Calu3 (cell line): ENCODE results near the gene NLK. TPM values are rescaled to one million over a fixed set of nuclear protein-coding genes. Genes with fewer than 3 reads are reported as not detected.
"Not testable (repeated sequence)": the region's sequence is repeated elsewhere in the genome, so short reads cannot be mapped to it uniquely, and the experiment has no call there.

Experiments used
- BruUV-seq: library from RNA; stranded (reverse); fragments of 400-500 nt; replicated peaks from 2 replicates; lab custom pipeline; 2021; lab: Mats Ljungman, UMichigan
- CTCF ChIA-PET: fragments of 300-600 bp; sonication (Branson Sonifier 250); formaldehyde crosslinking; loops from one replicate; lab custom pipeline; 2022; ENCODE audit warnings: antibody characterized with exemption; lab: Charles Lee
- DNase-seq: peaks from one replicate; pipeline ENCODE4 v3.0.0; 2022
- H3K27ac Mint-ChIP-seq: one replicate; pipeline ENCODE4 v1.8.0; 2022; ENCODE audit warnings: mixed read lengths; ENCODE audit not compliant: unreplicated experiment
- H3K27me3 Mint-ChIP-seq: one replicate; pipeline ENCODE4 v1.8.0; 2022; ENCODE audit warnings: mixed read lengths; ENCODE audit not compliant: unreplicated experiment
- H3K36me3 Mint-ChIP-seq: one replicate; pipeline ENCODE4 v1.8.0; 2022; ENCODE audit warnings: mild to moderate bottlenecking, moderate library complexity, mixed read lengths; ENCODE audit not compliant: insufficient read depth, unreplicated experiment
- H3K4me1 Mint-ChIP-seq: one replicate; pipeline ENCODE4 v1.8.0; 2022; ENCODE audit warnings: mild to moderate bottlenecking, low read depth, mixed read lengths; ENCODE audit not compliant: unreplicated experiment
- H3K4me3 Mint-ChIP-seq: one replicate; pipeline ENCODE4 v1.8.0; 2022; ENCODE audit warnings: mild to moderate bottlenecking, low read depth, moderate library complexity, mixed read lengths; ENCODE audit not compliant: unreplicated experiment
- H3K9me3 Mint-ChIP-seq: one replicate; pipeline ENCODE4 v1.8.0; 2022; ENCODE audit warnings: low read depth, mixed read lengths; ENCODE audit not compliant: unreplicated experiment
- intact Hi-C: fragments of 100-400 bp; cut with micrococcal nuclease; formaldehyde crosslinking; loops from one replicate; pipeline ENCODE4 v1.10.0; 2022; ENCODE audit not compliant: unreplicated experiment
- total RNA-seq: library from RNA; stranded (reverse); gene quantifications from 2 replicates; pipeline ENCODE4 v1.2.3, GENCODE V29; 2022
- TF ChIP-seq, protein P1 (sequence below): fragments of 200-600 bp; IDR thresholded peaks from one replicate; pipeline ENCODE4 v1.8.0; 2022; ENCODE audit warnings: antibody characterized with exemption; ENCODE audit not compliant: unreplicated experiment

Gene NLK
- total RNA-seq, 1 experiment from 2014 or later, result 20.4 TPM

GRCh38 chr17:28151001-28151400 lies 108.5 kb downstream of the NLK start:
- Mint-ChIP-seq H3K27ac (no peak overlapping the region), H3K27me3 (no peaks in the 10 kb centered on the region), H3K36me3 (peaks cover 7% of the 10 kb centered on the region), H3K4me1 (no peaks in the 10 kb centered on the region), H3K4me3 (no peak overlapping the region), H3K9me3 (no peaks in the 10 kb centered on the region)
- DNase-seq, result no peak
- TF ChIP-seq, protein P1, sequence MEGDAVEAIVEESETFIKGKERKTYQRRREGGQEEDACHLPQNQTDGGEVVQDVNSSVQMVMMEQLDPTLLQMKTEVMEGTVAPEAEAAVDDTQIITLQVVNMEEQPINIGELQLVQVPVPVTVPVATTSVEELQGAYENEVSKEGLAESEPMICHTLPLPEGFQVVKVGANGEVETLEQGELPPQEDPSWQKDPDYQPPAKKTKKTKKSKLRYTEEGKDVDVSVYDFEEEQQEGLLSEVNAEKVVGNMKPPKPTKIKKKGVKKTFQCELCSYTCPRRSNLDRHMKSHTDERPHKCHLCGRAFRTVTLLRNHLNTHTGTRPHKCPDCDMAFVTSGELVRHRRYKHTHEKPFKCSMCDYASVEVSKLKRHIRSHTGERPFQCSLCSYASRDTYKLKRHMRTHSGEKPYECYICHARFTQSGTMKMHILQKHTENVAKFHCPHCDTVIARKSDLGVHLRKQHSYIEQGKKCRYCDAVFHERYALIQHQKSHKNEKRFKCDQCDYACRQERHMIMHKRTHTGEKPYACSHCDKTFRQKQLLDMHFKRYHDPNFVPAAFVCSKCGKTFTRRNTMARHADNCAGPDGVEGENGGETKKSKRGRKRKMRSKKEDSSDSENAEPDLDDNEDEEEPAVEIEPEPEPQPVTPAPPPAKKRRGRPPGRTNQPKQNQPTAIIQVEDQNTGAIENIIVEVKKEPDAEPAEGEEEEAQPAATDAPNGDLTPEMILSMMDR, result no peak
- CTCF ChIA-PET, result interaction anchor here (0.5 to 0.9 kb wide), 2 partner anchors 87 to 99 kb away, joined by 3 read pairs; no protein-coding TSS in a partner anchor
- no TSS peak for BruUV-seq
- intact Hi-C loops, result no loop called here

DNA sequence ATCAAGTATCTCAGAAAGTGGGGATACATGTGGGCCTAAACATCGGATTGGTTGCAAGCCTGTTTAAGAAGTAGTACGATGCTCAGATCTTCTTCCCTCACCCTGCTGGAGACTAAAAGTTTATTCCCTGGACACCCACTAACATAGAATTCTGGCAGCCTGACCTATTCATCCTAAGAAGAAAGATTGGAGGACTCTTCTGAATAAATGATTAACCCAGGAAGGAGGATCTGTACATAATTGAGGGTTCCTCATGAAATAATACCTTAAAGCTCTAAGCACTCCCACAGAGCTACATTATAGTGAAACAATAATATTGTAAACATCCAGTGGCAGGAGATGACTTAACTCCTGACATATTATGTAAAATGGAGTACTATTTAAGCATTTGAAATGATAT lies 111.7 kb downstream of the NLK start:
- no peaks in the 10 kb centered on the region for H3K9me3 Mint-ChIP-seq
- no peaks in the 10 kb centered on the region for H3K27me3 Mint-ChIP-seq
- H3K36me3 Mint-ChIP-seq, result no peaks in the 10 kb centered on the region
- intact Hi-C loops, result no loop called here
- H3K27ac Mint-ChIP-seq, result no peak overlapping the region
- no peak overlapping the region for H3K4me3 Mint-ChIP-seq
- DNase-seq, result no peak
- no TSS peak for BruUV-seq
- no peaks in the 10 kb centered on the region for H3K4me1 Mint-ChIP-seq
- CTCF ChIA-PET, result no interaction called here
- TF ChIP-seq, protein P1, result no peak

DNA sequence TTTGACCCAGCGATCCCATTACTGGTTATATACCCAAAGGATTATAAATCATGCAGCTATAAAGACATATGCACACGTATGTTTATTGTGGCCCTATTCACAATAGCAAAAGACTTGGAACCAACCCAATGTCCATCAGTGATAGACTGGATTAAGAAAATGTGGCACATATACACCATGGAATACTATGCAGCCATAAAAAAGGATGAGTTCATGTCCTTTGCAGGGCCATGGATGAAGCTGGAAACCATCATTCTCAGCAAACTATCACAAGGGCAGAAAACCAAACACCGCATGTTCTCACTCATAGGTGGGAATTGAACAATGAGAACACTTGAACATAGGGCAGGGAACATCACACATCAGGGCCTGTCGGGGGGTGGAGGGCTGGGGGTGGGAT lies 112.9 kb downstream of the NLK start:
- H3K27ac Mint-ChIP-seq, CTCF ChIA-PET, H3K27me3 Mint-ChIP-seq, H3K4me3 Mint-ChIP-seq, intact Hi-C loops, DNase-seq, BruUV-seq, H3K9me3 Mint-ChIP-seq, H3K36me3 Mint-ChIP-seq, H3K4me1 Mint-ChIP-seq: not testable (repeated sequence)

- TF ChIP-seq, protein P1, result no peak
- no peak overlapping the region for H3K27ac Mint-ChIP-seq
- H3K9me3 Mint-ChIP-seq, result no peaks in the 10 kb centered on the region
- intact Hi-C loops, result no loop called here
- no peaks in the 10 kb centered on the region for H3K36me3 Mint-ChIP-seq
- BruUV-seq, result no TSS peak
- CTCF ChIA-PET, result no interaction called here
- no peak overlapping the region for H3K4me3 Mint-ChIP-seq
- no peaks in the 10 kb centered on the region for H3K4me1 Mint-ChIP-seq
- H3K27me3 Mint-ChIP-seq, result no peaks in the 10 kb centered on the region
- no peak for DNase-seq
These were observed 116.5 kb downstream of the NLK start for GRCh38 chr17:28159004-28159403.

DNA sequence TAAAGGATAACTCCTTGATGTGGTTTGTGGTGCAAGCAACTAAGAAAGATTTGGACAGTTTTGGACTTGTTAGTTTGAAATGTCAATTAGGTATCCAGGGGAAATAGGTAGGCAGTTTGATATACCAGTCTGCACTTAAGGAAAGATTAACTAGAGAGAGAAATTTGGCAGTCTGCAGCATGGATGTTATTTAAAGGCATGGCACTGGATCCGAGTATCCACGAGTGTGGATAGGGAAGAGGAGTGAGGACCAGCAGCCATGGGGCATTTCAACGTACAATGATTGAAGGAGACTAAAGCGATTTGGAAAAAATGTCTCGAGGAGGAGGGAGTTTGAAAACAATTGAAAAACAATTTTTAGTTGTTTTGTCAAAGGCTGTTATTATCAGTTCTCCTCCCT lies 117.4 kb downstream of the NLK start:
- BruUV-seq, result no TSS peak
- no peak overlapping the region for H3K4me3 Mint-ChIP-seq
- TF ChIP-seq, protein P1, result no peak
- no peaks in the 10 kb centered on the region for H3K36me3 Mint-ChIP-seq
- DNase-seq, result no peak
- CTCF ChIA-PET, result no interaction called here
- H3K27me3 Mint-ChIP-seq, result no peaks in the 10 kb centered on the region
- H3K4me1 Mint-ChIP-seq, result no peaks in the 10 kb centered on the region
- H3K9me3 Mint-ChIP-seq, result no peaks in the 10 kb centered on the region
- no peak overlapping the region for H3K27ac Mint-ChIP-seq
- intact Hi-C loops, result no loop called here
